HCT116 (cell line): Measurements from ENCODE around the gene MYO1F. TPM values are rescaled to one million over a fixed set of nuclear protein-coding genes. Genes with fewer than 3 reads are reported as not detected.

Source experiments
- ATAC-seq: fragments of 200-7000 bp; cut with Tn5 transposase; 2 replicates; pipeline ENCODE4 v1.9.1; 2020; ENCODE audit warnings: mild to moderate bottlenecking, moderate library complexity
- BruUV-seq: library from RNA; stranded (reverse); fragments of 400-500 nt; replicated peaks from 2 replicates; lab custom pipeline; 2021; lab: Mats Ljungman, UMichigan
- CTCF ChIA-PET: fragments of 300-600 bp; sonication (Branson Sonifier 250); formaldehyde crosslinking; loops from one replicate; lab custom pipeline; 2021; ENCODE audit warnings: antibody characterized with exemption; lab: Charles Lee
- POLR2A ChIA-PET: fragments of 300-600, 350-600 bp; sonication (Branson Sonifier 250); formaldehyde crosslinking; loops from one replicate; lab custom pipeline; 2021; ENCODE audit warnings: antibody characterized with exemption; lab: Charles Lee
- RAD21 ChIA-PET, 2 experiments: fragments of 300-600 bp; sonication (Branson Sonifier 250); formaldehyde crosslinking; loops; one replicate each; lab custom pipeline; 2023; ENCODE audit warnings: low total read pairs in 2 of 2; ENCODE audit not compliant: uncharacterized antibody in 2 of 2, unreplicated experiment in 2 of 2, low non-redundant PET in 1 of 2; lab: Charles Lee
- DNase-seq: peaks from one replicate; pipeline ENCODE4 v3.0.0-alpha.2; 2010; ENCODE audit warnings: low read depth, low spot score
- H2AFZ ChIP-seq: fragments of 200-600 bp; shearing (Covaris generic), sonication (generic); 2 replicates; pipeline ENCODE4 v1.6.1; 2017; ENCODE audit warnings: low read depth, mixed run types, mixed read lengths, antibody characterized with exemption, low read length; ENCODE audit not compliant: poor library complexity, severe bottlenecking
- H3K27ac ChIP-seq: 2 replicates; pipeline ENCODE4 v1.5.1; 2012; ENCODE audit warnings: low read depth, low read length
- H3K27me3 ChIP-seq: fragments of 200-600 bp; sonication (generic); 2 replicates; pipeline ENCODE4 v1.6.1; 2016; ENCODE audit warnings: mixed run types, low read length, mixed read lengths; ENCODE audit not compliant: insufficient read depth
- H3K36me3 ChIP-seq, 2 experiments: fragments of 200-500 bp in 1 of 2; fragments of 200-600 bp in 1 of 2; sonication (Bioruptor generic) in 1 of 2; sonication (generic) in 1 of 2; 2 replicates each; pipeline versions ENCODE4 v1.5.1 to v1.6.1; 2014 to 2016; ENCODE audit warnings: low read length in 2 of 2, inconsistent platforms in 1 of 2, mixed read lengths in 1 of 2, mixed run types in 1 of 2; ENCODE audit not compliant: insufficient read depth in 2 of 2, control insufficient read depth in 1 of 2
- H3K4me1 ChIP-seq, 2 experiments: fragments of 200-600 bp in 1 of 2; sonication (generic) in 1 of 2; 2 replicates each; pipeline versions ENCODE4 v1.5.1 to v1.6.1; 2012 to 2017; ENCODE audit warnings: low read length in 2 of 2, inconsistent platforms in 1 of 2, mild to moderate bottlenecking in 1 of 2, mixed read lengths in 1 of 2, mixed run types in 1 of 2, moderate library complexity in 1 of 2; ENCODE audit not compliant: insufficient read depth in 2 of 2, control insufficient read depth in 1 of 2
- H3K4me2 ChIP-seq: fragments of 200-600 bp; sonication (generic); 2 replicates; pipeline ENCODE4 v1.6.1; 2017; ENCODE audit warnings: mixed run types, low read length, mixed read lengths
- H3K4me3 ChIP-seq, 2 experiments: fragments of 200-600 bp in 1 of 2; sonication (generic) in 1 of 2; replicated peaks in 1 of 2; 2 replicates each; pipeline ENCODE4 v1.5.1; 2011 to 2016; ENCODE audit warnings: low read length in 2 of 2, control low read depth in 1 of 2, low read depth in 1 of 2, mild to moderate bottlenecking in 1 of 2, mixed read lengths in 1 of 2, mixed run types in 1 of 2
- H3K79me2 ChIP-seq: fragments of 200-600 bp; sonication (generic); 2 replicates; pipeline ENCODE4 v1.6.1; 2017; ENCODE audit warnings: mild to moderate bottlenecking, mixed run types, low read length, moderate library complexity, mixed read lengths; ENCODE audit not compliant: insufficient read depth
- H3K9ac ChIP-seq: fragments of 200-600 bp; sonication (generic); 2 replicates; pipeline ENCODE4 v1.6.1; 2016; ENCODE audit warnings: low read length, mixed read lengths
- H3K9me2 ChIP-seq: fragments of 200-600 bp; sonication (generic), shearing (Covaris generic); 2 replicates; pipeline ENCODE4 v1.6.1; 2017; ENCODE audit warnings: mixed run types, mild to moderate bottlenecking, moderate library complexity; ENCODE audit not compliant: insufficient read depth
- H3K9me3 ChIP-seq, 2 experiments: fragments of 200-500 bp in 1 of 2; fragments of 200-600 bp in 1 of 2; sonication (Bioruptor generic) in 1 of 2; sonication (generic) in 1 of 2; 2 replicates each; pipeline ENCODE4 v1.6.1; 2014 to 2017; ENCODE audit warnings: low read length in 2 of 2, mixed read lengths in 2 of 2, inconsistent platforms in 1 of 2, low read depth in 1 of 2, mild to moderate bottlenecking in 1 of 2, mixed run types in 1 of 2, moderate library complexity in 1 of 2; ENCODE audit not compliant: control insufficient read depth in 1 of 2, insufficient read depth in 1 of 2
- H4K20me1 ChIP-seq: fragments of 200-600 bp; sonication (generic), shearing (Covaris generic); 2 replicates; pipeline ENCODE4 v1.6.1; 2017; ENCODE audit warnings: mixed run types, mild to moderate bottlenecking, moderate library complexity; ENCODE audit not compliant: insufficient read depth
- EZH2 ChIP-seq: fragments of 200-600 bp; sonication (generic); IDR thresholded peaks from 2 replicates; pipeline ENCODE4 v1.6.1; 2017; ENCODE audit warnings: antibody characterized with exemption, mixed run types
- FOSL1 ChIP-seq: IDR thresholded peaks from 2 replicates; pipeline ENCODE4 v1.6.1; 2012; ENCODE audit warnings: low read depth
- JUND ChIP-seq: IDR thresholded peaks from 2 replicates; pipeline ENCODE4 v1.6.1; 2012
- POLR2A ChIP-seq: IDR thresholded peaks from 2 replicates; pipeline ENCODE4 v1.7.0; 2011; ENCODE audit warnings: borderline replicate concordance; ENCODE audit not compliant: insufficient read depth, insufficient read length; ENCODE audit errors: extremely low read depth
- RAD21 ChIP-seq: IDR thresholded peaks from 2 replicates; pipeline ENCODE4 v1.6.1; 2012; ENCODE audit warnings: low read depth, mild to moderate bottlenecking
- SIN3A ChIP-seq: IDR thresholded peaks from 2 replicates; pipeline ENCODE4 v1.6.1; 2012; ENCODE audit warnings: low read depth
- SRF ChIP-seq: IDR thresholded peaks from 2 replicates; pipeline ENCODE4 v1.6.1; 2012; ENCODE audit warnings: low read depth
- ZFX ChIP-seq: fragments of 450-650 bp; IDR thresholded peaks from 2 replicates; pipeline ENCODE4 v1.6.1; 2017
- ZNF274 ChIP-seq: fragments of 200-500 bp; sonication (Bioruptor generic); IDR thresholded peaks from 2 replicates; pipeline ENCODE4 v1.6.1; 2014; ENCODE audit warnings: mild to moderate bottlenecking, low read depth, low read length, inconsistent platforms
- intact Hi-C: fragments of 100-400 bp; cut with micrococcal nuclease; formaldehyde crosslinking; loops from 2 replicates; pipeline ENCODE4 v1.10.0; 2022
- total RNA-seq: library from RNA; stranded (reverse); gene quantifications from one replicate; pipeline ENCODE4 v1.2.1, GENCODE V29; 2021; ENCODE audit not compliant: unreplicated experiment
- TF ChIP-seq, protein P1 (sequence below), 3 experiments: fragments of 200-600 bp in 1 of 3; sonication (generic) in 1 of 3; IDR thresholded peaks in 2 of 3; conservative IDR thresholded peaks in 1 of 3; 2 replicates each; pipeline ENCODE4 v1.5.1; 2012 to 2017; ENCODE audit warnings: low read depth in 2 of 3, low read length in 2 of 3, antibody characterized with exemption in 1 of 3, borderline replicate concordance in 1 of 3, control low read depth in 1 of 3, mild to moderate bottlenecking in 1 of 3, mixed read lengths in 1 of 3, mixed run types in 1 of 3, moderate library complexity in 1 of 3; ENCODE audit not compliant: insufficient read depth in 1 of 3
- TF ChIP-seq, protein P2 (sequence below): IDR thresholded peaks from 2 replicates; pipeline ENCODE4 v1.6.1; 2011; ENCODE audit warnings: mild to moderate bottlenecking, low read length, moderate library complexity; ENCODE audit not compliant: insufficient replicate concordance; ENCODE audit errors: extremely low read depth
- TF ChIP-seq, protein P3 (sequence below): IDR thresholded peaks from 2 replicates; pipeline ENCODE4 v1.6.1; 2012
- TF ChIP-seq, protein P4 (sequence below): IDR thresholded peaks from 2 replicates; pipeline ENCODE4 v1.6.1; 2012; ENCODE audit warnings: low read depth

Gene MYO1F
- total RNA-seq, 1 experiment from 2014 or later, result 0.39 TPM

DNA sequence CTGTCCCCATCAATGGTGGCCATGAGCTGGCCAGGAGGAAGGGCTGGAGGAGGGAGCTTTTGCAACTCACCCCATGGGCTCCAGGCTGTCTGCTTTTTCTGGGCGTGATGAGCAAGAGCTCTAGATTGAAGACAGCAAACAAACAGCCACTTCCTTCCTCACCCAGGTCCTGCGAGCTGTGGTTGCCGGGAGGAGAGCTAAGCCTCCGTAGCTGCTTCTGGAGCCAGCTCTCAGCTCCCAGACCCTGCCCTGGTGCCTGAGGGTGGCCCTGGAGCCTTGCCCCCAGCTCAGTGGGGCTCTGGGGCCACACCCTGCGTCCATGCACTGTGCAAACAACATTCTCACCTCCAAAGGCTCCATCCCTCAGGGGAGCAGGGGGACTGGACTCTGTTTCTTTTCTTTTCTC lies 6.2 kb downstream of the MYO1F start:
- no peak for ATAC-seq
- Histone ChIP-seq H3K4me1 (peaks cover 14 to 28% of the 10 kb centered on the region in 2 experiments), H4K20me1 (no peaks in the 10 kb centered on the region), H3K79me2 (no peaks in the 10 kb centered on the region), H3K4me3 (no peak overlapping the region), H2AFZ (no peak overlapping the region)
- DNase-seq, result no peak
- CTCF ChIA-PET, result interaction anchor here (1.1 to 1.3 kb wide), 2 partner anchors 9 to 10 kb away, joined by 5 read pairs; no protein-coding TSS in a partner anchor
- TF ChIP-seq SRF (no peak), RAD21 (no peak), EZH2 (no peak), FOSL1 (no peak), ZNF274 (no peak), SIN3A (no peak), ZFX (no peak), JUND (no peak), POLR2A (no peak)
- TF ChIP-seq, protein P1, sequence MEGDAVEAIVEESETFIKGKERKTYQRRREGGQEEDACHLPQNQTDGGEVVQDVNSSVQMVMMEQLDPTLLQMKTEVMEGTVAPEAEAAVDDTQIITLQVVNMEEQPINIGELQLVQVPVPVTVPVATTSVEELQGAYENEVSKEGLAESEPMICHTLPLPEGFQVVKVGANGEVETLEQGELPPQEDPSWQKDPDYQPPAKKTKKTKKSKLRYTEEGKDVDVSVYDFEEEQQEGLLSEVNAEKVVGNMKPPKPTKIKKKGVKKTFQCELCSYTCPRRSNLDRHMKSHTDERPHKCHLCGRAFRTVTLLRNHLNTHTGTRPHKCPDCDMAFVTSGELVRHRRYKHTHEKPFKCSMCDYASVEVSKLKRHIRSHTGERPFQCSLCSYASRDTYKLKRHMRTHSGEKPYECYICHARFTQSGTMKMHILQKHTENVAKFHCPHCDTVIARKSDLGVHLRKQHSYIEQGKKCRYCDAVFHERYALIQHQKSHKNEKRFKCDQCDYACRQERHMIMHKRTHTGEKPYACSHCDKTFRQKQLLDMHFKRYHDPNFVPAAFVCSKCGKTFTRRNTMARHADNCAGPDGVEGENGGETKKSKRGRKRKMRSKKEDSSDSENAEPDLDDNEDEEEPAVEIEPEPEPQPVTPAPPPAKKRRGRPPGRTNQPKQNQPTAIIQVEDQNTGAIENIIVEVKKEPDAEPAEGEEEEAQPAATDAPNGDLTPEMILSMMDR (IDR thresholded peaks at IDR 0.05 in 2 of 3, conservative IDR thresholded peaks at IDR 0.05 in 1 of 3; ENCODE audit: borderline replicate concordance in 1 of 3, insufficient read depth in 1 of 3, low read depth in 2 of 3, low read length in 2 of 3), result no peak
- TF ChIP-seq, protein P2, sequence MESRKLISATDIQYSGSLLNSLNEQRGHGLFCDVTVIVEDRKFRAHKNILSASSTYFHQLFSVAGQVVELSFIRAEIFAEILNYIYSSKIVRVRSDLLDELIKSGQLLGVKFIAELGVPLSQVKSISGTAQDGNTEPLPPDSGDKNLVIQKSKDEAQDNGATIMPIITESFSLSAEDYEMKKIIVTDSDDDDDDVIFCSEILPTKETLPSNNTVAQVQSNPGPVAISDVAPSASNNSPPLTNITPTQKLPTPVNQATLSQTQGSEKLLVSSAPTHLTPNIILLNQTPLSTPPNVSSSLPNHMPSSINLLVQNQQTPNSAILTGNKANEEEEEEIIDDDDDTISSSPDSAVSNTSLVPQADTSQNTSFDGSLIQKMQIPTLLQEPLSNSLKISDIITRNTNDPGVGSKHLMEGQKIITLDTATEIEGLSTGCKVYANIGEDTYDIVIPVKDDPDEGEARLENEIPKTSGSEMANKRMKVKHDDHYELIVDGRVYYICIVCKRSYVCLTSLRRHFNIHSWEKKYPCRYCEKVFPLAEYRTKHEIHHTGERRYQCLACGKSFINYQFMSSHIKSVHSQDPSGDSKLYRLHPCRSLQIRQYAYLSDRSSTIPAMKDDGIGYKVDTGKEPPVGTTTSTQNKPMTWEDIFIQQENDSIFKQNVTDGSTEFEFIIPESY, result no peak
- TF ChIP-seq, protein P3, sequence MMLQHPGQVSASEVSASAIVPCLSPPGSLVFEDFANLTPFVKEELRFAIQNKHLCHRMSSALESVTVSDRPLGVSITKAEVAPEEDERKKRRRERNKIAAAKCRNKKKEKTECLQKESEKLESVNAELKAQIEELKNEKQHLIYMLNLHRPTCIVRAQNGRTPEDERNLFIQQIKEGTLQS, result no peak
- TF ChIP-seq, protein P4, sequence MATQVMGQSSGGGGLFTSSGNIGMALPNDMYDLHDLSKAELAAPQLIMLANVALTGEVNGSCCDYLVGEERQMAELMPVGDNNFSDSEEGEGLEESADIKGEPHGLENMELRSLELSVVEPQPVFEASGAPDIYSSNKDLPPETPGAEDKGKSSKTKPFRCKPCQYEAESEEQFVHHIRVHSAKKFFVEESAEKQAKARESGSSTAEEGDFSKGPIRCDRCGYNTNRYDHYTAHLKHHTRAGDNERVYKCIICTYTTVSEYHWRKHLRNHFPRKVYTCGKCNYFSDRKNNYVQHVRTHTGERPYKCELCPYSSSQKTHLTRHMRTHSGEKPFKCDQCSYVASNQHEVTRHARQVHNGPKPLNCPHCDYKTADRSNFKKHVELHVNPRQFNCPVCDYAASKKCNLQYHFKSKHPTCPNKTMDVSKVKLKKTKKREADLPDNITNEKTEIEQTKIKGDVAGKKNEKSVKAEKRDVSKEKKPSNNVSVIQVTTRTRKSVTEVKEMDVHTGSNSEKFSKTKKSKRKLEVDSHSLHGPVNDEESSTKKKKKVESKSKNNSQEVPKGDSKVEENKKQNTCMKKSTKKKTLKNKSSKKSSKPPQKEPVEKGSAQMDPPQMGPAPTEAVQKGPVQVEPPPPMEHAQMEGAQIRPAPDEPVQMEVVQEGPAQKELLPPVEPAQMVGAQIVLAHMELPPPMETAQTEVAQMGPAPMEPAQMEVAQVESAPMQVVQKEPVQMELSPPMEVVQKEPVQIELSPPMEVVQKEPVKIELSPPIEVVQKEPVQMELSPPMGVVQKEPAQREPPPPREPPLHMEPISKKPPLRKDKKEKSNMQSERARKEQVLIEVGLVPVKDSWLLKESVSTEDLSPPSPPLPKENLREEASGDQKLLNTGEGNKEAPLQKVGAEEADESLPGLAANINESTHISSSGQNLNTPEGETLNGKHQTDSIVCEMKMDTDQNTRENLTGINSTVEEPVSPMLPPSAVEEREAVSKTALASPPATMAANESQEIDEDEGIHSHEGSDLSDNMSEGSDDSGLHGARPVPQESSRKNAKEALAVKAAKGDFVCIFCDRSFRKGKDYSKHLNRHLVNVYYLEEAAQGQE, result no peak
- TF ChIP-seq, all 23 proteins: peak for 0
- Histone ChIP-seq H3K36me3 (no peaks in the 10 kb centered on the region), H3K9ac (no peak overlapping the region), H3K4me2 (no peak overlapping the region), H3K27ac (no peak overlapping the region), H3K9me2 (no peaks in the 10 kb centered on the region), H3K9me3 (no peaks in the 10 kb centered on the region), H3K27me3 (no peaks in the 10 kb centered on the region)
- no TSS peak for BruUV-seq
- ChIA-PET RAD21 (no interaction called here), POLR2A (no interaction called here)
- intact Hi-C loops, result loop anchor here (10.0 kb wide), 1 partner anchor 306 kb away; no protein-coding TSS in a partner anchor
